HG03571 (cell line): Measurements from ENCODE around the gene ZFP36.
"Not testable (repeated sequence)": the region's sequence is repeated elsewhere in the genome, so short reads cannot be mapped to it uniquely, and the experiment has no call there.

Experiments used
- ATAC-seq: cut with Tn5 transposase; IDR thresholded peaks from one replicate; pipeline ENCODE4 v1.9.1; 2021; ENCODE audit not compliant: unreplicated experiment

Gene ZFP36, protein sequence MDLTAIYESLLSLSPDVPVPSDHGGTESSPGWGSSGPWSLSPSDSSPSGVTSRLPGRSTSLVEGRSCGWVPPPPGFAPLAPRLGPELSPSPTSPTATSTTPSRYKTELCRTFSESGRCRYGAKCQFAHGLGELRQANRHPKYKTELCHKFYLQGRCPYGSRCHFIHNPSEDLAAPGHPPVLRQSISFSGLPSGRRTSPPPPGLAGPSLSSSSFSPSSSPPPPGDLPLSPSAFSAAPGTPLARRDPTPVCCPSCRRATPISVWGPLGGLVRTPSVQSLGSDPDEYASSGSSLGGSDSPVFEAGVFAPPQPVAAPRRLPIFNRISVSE

GRCh38 chr19:39406656-39407409 lies at the start of gene ZFP36:
Gene ZFP36 (plus strand): TSS chr19:39406847. CDS start chr19:39406905, 58 bp downstream.
- ATAC-seq, result no peak

GRCh38 chr19:39359026-39359425 lies 47.6 kb upstream of the ZFP36 start:
- ATAC-seq, result no peak

GRCh38 chr19:39360599-39360998 lies 46.0 kb upstream of the ZFP36 start:
- no peak for ATAC-seq

DNA sequence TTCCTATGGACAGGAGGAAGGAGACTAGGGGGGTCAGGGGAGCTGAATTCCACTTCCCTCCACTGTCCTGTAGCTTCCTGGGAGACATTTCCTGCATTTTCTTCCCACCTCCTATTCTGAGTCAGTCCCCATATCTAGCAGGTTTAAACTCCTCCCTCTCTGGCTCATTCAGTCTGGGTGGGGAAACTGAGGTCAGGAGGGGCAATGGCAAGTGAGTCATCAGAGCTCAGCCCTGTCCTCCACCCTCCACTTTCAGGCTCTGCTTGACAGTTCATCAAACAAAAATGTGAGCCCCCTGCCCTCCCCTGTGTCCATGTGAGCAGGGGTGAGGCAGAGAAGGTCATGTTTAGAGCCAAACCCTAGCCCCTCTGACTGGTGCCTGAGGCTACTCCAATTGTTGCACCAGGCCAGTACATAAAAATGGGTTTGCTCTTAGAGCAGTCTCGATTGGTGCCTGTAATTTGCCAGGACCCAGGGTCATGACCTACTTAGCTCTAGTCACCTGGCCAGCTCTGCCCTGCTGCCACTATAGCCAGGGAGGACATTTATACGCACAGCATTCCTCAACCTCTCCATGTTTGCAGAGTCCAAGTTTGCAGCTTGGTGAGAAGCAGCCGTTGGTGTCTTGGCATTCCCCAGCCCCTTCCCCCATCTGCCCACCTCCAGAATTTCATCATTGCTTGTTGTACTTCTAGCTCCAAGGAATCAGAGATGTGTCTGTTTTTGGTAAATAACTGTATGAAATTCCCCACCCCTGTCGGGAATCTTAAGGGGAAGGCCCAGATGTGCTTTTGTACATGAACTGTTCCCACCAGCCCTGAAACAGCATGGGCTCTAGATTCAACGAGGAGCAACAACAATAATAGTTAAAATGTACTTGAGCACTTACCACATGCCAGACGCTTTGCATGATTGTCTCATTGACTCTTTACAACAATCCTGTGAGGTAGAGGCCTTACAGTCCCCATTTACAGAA lies 43.7 kb upstream of the ZFP36 start:
- no peak for ATAC-seq

- no peak for ATAC-seq
These were observed 42.7 kb upstream of the ZFP36 start for GRCh38 chr19:39363901-39364457.

- no peak for ATAC-seq
These were observed 41.1 kb upstream of the ZFP36 start for GRCh38 chr19:39365531-39365930.

DNA sequence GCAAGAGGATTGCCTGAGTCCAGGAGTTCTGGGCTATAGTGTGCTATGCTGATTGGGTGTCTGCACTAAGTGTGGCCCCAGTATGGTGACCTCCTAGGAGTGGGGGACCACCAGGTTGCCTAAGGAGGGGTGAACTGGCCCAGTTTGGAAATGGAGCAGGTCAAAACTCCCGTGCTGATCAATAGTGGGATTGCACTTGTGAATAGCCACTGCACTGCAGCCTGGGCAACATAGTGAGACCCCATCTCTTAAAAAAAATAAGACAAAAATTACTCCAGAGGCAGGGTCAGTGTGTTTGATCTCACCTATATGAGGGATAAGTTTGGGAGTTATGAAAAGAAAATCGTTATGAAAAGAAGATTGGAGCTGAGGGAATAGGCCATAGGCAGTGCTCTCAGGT lies 37.4 kb upstream of the ZFP36 start:
- ATAC-seq, result no peak

DNA sequence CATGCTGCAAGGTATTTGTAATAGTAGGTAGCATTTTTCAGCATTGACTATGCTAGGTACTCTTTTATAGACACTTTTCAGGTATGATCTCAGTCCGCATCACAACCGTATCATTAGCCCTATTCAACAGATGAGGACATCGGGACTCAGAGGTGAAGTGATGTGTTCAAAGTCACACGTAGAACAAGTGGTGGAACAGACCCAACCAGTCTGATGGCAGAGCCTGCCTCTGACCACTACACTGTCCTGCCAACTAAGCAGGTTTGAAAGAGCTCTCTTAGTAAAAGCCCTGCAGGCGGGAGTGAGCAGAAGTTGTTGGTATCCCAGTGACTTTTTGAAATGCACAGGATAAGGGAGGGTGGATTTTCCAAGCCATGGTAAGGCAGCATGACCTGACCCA lies 35.9 kb upstream of the ZFP36 start:
- no peak for ATAC-seq

GRCh38 chr19:39372047-39372802 lies 34.4 kb upstream of the ZFP36 start:
- ATAC-seq, result no peak

DNA sequence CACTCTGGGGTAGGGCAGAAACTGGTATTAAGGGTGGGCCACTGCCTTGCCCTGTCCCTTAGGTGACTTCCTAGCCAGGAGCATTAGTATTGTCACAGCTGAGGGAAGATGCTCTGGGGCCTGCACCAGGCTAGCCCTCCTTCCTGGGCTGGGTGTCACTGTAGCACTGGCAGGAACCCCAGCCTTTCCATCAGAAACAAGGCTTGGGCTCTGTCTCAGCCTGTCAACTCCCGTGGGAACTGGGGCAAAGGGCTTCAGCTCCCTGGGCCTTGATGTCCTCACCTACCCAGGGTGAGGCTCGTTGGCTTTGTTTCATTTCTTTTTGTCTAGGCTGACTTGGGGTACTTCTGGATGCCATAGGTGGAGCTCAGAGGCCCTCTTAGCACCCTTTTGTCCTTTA lies 33.7 kb upstream of the ZFP36 start:
- ATAC-seq, result no peak

GRCh38 chr19:39375929-39376328 lies 30.7 kb upstream of the ZFP36 start:
- ATAC-seq, result no peak

- ATAC-seq, result no peak
These were observed 29.0 kb upstream of the ZFP36 start for GRCh38 chr19:39377373-39378362.

- ATAC-seq, result not testable (repeated sequence)
These were observed 27.3 kb upstream of the ZFP36 start for GRCh38 chr19:39379366-39379765.

GRCh38 chr19:39379865-39380396 lies 26.7 kb upstream of the ZFP36 start:
- ATAC-seq, result no peak

- ATAC-seq, result no peak
These were observed 25.8 kb upstream of the ZFP36 start for GRCh38 chr19:39380521-39381502.

DNA sequence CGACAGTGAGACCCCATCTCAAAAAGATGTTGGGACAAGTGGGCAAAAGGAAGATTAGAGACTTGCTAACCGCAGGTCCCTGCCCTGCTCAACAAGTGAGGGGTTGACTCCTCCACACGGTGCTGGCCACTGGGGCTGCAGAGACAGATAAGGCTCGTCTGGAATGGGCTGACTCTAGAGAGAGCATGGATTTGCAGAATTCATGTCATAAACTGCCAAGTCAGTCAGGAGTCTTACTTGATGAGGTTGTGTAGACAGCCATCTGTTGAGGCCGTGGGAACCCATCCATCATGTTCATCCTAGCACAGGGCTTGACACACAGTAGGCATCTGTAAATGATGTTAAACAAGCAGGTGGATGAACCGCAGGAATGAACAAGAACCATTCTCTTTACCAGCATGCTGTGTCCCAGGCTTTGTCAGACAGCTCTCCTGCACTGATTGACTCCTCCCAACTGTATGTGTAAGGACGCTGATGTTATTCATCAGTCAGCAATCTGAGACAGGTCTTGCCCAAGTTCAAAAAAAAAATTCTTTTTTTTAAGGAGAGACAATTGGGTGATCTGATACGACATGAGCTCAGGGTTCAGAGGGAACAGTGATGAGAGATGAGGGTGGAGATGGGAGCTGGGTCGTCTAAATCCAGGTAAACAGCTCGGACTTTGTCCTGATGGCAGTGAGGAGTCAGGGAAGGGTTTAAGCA lies 24.6 kb upstream of the ZFP36 start:
- ATAC-seq, result no peak
